Spinal cord (tissue), 10 donors: ENCODE measurements around the gene POFUT1. TPM values are rescaled to one million over a fixed set of nuclear protein-coding genes. Genes with fewer than 3 reads are reported as not detected.
A peak's percentile ranks its signal among the peaks of the same experiment; 100 is the strongest.
"Not testable (repeated sequence)": the region's sequence is repeated elsewhere in the genome, so short reads cannot be mapped to it uniquely, and the experiment has no call there.

Experiments used
- DNase-seq, 6 donors: peaks; one replicate each; pipeline versions ENCODE4 v3.0.0 to v3.0.0-alpha.2; 2013 to 2015; ENCODE audit warnings: low spot score in 6 of 6, low read depth in 4 of 6
- H3K27ac ChIP-seq: one replicate; pipeline ENCODE4 v1.5.1; 2013; ENCODE audit warnings: low read depth, low read length, control low read depth
- H3K27me3 ChIP-seq: one replicate; pipeline ENCODE4 v1.6.1; 2013; ENCODE audit warnings: low read length; ENCODE audit not compliant: control insufficient read depth, insufficient read depth
- H3K36me3 ChIP-seq: one replicate; pipeline ENCODE4 v1.6.1; 2013; ENCODE audit warnings: low read length; ENCODE audit not compliant: control insufficient read depth, insufficient read depth
- H3K4me1 ChIP-seq: one replicate; pipeline ENCODE4 v1.6.1; 2013; ENCODE audit warnings: low read length; ENCODE audit not compliant: control insufficient read depth, insufficient read depth
- H3K4me3 ChIP-seq: one replicate; pipeline ENCODE4 v1.5.1; 2013; ENCODE audit warnings: low read depth, low read length, control low read depth
- H3K9me3 ChIP-seq: one replicate; pipeline ENCODE4 v1.6.1; 2013; ENCODE audit warnings: low read length; ENCODE audit not compliant: control insufficient read depth, insufficient read depth
- WGBS: methylation state at CpG from one replicate; pipeline ENCODE4 v1.1.5; 2013; ENCODE audit warnings: missing lambda C conversion rate; ENCODE audit not compliant: insufficient coverage; 5-methylcytosine and 5-hydroxymethylcytosine counted together
- polyA plus RNA-seq, 2 donors: library from polyadenylated mRNA; unstranded; fragments of 120-200 nt; gene quantifications; one replicate each; pipeline ENCODE4 v1.2.1, GENCODE V29; 2013; ENCODE audit not compliant: insufficient read length in 2 of 2
- total RNA-seq, 2 donors: library from RNA; depleted of rRNA in 1 of 2; stranded (reverse); fragments of 120-200 nt in 1 of 2; fragments of >200 nt in 1 of 2; gene quantifications; one replicate each; pipeline versions ENCODE4 v1.2.3 to v1.2.4, GENCODE V29; 2013 to 2014
- donor health status: healthy.

Gene POFUT1
- total and polyA plus RNA-seq, 4 donors, result 21.3 to 32.9 (median 25.2) TPM

DNA sequence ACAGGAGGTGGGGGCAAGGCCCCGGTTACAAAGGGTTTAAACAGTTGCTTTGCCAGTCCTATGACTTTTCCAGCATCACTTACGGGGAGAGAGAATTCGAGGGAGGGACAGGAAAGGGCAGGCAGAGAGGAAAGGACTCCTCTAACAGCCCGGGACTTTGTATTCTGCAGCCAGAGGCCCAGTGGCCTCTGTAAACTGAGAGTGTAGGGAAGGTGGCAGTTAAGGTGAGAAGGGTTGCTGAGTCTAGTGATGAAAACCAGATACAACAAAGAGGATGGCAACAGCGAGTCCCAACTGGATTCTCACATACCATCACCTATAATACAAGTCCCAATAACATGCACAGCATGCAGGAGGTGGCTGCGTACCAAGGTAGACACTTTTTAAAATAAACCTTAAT lies 13.7 kb upstream of the POFUT1 start:
- Histone ChIP-seq H3K36me3 (peaks cover 39% of the 10 kb centered on the region), H3K4me3 (no peak overlapping the region), H3K27ac (no peak overlapping the region), H3K27me3 (no peaks in the 10 kb centered on the region), H3K4me1 (peaks cover 21% of the 10 kb centered on the region), H3K9me3 (no peaks in the 10 kb centered on the region)
- 100% methylated on average over 2 of the region's 6 CpGs for WGBS
- DNase-seq, result peak in 1 of 6 donors; percentile 35

- Histone ChIP-seq H3K9me3 (no peaks in the 10 kb centered on the region), H3K27me3 (no peaks in the 10 kb centered on the region), H3K4me3 (no peak overlapping the region), H3K36me3 (peaks cover 47% of the 10 kb centered on the region), H3K27ac (no peak overlapping the region), H3K4me1 (peaks cover 9% of the 10 kb centered on the region)
- DNase-seq, result no peak
- 90% methylated on average over 6 of the region's 7 CpGs for WGBS
Measured at GRCh38 chr20:32195581-32195980, 12.1 kb upstream of the POFUT1 start.

DNA sequence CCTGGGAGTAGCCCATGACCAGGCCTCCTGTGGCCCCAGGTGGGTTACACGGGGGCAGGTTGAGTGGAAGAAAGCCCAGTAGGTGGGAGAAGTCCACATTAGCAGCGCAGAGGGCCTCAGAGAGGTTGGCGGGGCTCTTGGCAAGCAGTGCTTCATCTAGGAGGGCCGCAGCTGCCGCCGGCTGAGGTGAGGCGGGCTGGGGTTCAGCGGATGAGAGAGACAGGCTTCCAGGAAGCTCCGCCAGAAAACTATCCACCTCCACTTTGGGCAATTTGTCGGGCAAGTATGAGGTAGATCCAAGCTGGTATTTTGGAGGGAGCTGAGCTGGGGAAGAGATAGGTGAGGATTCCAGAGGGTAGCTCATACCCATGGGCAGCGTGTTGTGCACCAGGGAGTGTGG lies 11.1 kb upstream of the POFUT1 start:
- H3K4me3 ChIP-seq, H3K9me3 ChIP-seq, H3K27ac ChIP-seq, H3K4me1 ChIP-seq, H3K27me3 ChIP-seq, DNase-seq: not testable (repeated sequence)
- peaks cover 57% of the 10 kb centered on the region for H3K36me3 ChIP-seq
- 95% methylated on average over 3 of the region's 11 CpGs for WGBS

DNA sequence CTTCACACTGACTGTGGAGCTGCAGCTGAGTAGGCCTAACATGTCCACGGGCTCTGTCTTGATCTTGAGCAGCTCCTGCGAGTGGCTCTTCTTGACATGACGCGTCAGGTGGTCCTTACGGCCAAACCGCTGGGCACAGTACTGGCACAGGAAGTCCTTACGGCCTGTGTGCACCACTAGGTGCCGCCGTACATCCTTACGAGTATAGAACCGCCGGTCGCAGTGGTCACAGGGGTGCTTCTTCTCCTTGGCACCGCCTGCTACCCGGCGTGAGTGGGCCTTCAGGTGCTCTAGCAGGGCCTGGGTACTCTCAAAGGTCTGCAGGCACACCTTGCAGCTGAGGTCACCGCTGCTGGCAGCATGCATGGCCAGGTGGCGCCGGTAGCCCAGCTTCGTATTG lies 10.5 kb upstream of the POFUT1 start:
- not testable (repeated sequence) for H3K4me1 ChIP-seq, DNase-seq, H3K27ac ChIP-seq, H3K9me3 ChIP-seq, H3K4me3 ChIP-seq, H3K27me3 ChIP-seq
- WGBS, result 93% methylated on average over 19 of the region's 20 CpGs
- peaks cover 63% of the 10 kb centered on the region for H3K36me3 ChIP-seq

- H3K27me3 ChIP-seq, result no peaks in the 10 kb centered on the region
- H3K36me3 ChIP-seq, result peaks cover 59% of the 10 kb centered on the region
- H3K4me3 ChIP-seq, result no peak overlapping the region
- WGBS, result 94% methylated on average over 2 of the region's 4 CpGs
- H3K27ac ChIP-seq, result no peak overlapping the region
- H3K9me3 ChIP-seq, result no peaks in the 10 kb centered on the region
- H3K4me1 ChIP-seq, result no peaks in the 10 kb centered on the region
- DNase-seq, result no peak
Measured at GRCh38 chr20:32199006-32199405, 8.7 kb upstream of the POFUT1 start.

- no peak overlapping the region for H3K27ac ChIP-seq
- no peaks in the 10 kb centered on the region for H3K27me3 ChIP-seq
- peaks cover 5% of the 10 kb centered on the region for H3K4me1 ChIP-seq
- 100% methylated on average over 3 of the region's 4 CpGs for WGBS
- no peaks in the 10 kb centered on the region for H3K9me3 ChIP-seq
- no peak for DNase-seq
- no peak overlapping the region for H3K4me3 ChIP-seq
- peaks cover 40% of the 10 kb centered on the region for H3K36me3 ChIP-seq
Measured at GRCh38 chr20:32201296-32201976, 6.2 kb upstream of the POFUT1 start.

- no peaks in the 10 kb centered on the region for H3K9me3 ChIP-seq
- H3K4me1 ChIP-seq, result peaks cover 9% of the 10 kb centered on the region
- H3K27me3 ChIP-seq, result no peaks in the 10 kb centered on the region
- no peak for DNase-seq
- WGBS, result 80% methylated on average over 5 of the region's 8 CpGs
- H3K36me3 ChIP-seq, result peaks cover 34% of the 10 kb centered on the region
- no peak overlapping the region for H3K27ac ChIP-seq
- no peak overlapping the region for H3K4me3 ChIP-seq
Measured at GRCh38 chr20:32201977-32202363, 5.7 kb upstream of the POFUT1 start.

- no peaks in the 10 kb centered on the region for H3K27me3 ChIP-seq
- no peak overlapping the region for H3K27ac ChIP-seq
- H3K4me1 ChIP-seq, result peaks cover 19% of the 10 kb centered on the region
- WGBS, result 80% methylated on average over 1 of the region's 11 CpGs
- H3K9me3 ChIP-seq, result no peaks in the 10 kb centered on the region
- no peak overlapping the region for H3K4me3 ChIP-seq
- peak in 1 of 6 donors; percentile 35 for DNase-seq
- H3K36me3 ChIP-seq, result peaks cover 28% of the 10 kb centered on the region
Measured at GRCh38 chr20:32203356-32204204, 4.1 kb upstream of the POFUT1 start.

GRCh38 chr20:32204205-32205109 lies 3.2 kb upstream of the POFUT1 start:
- no peak overlapping the region for H3K4me3 ChIP-seq
- DNase-seq, result no peak
- H3K27me3 ChIP-seq, result no peaks in the 10 kb centered on the region
- no peaks in the 10 kb centered on the region for H3K9me3 ChIP-seq
- peaks cover 24% of the 10 kb centered on the region for H3K4me1 ChIP-seq
- WGBS, result no CpG with 5 or more reads among the region's 4 CpGs
- H3K36me3 ChIP-seq, result peaks cover 25% of the 10 kb centered on the region
- H3K27ac ChIP-seq, result no peak overlapping the region
